Right atrium auricular region (tissue), 2 donors: ENCODE data around the gene CSNK1G3. TPM values are rescaled to one million over a fixed set of nuclear protein-coding genes. Genes with fewer than 3 reads are reported as not detected.

Experiments
- DNase-seq: peaks from one replicate; pipeline ENCODE4 v3.0.0-alpha.2; 2019; ENCODE audit warnings: low spot score
- H3K27ac ChIP-seq, 2 donors: fragments of 200-600 bp; sonication (generic); 1 replicate in 1 of 2; 2 replicates in 1 of 2; pipeline ENCODE4 v1.5.1; 2016 to 2019
- H3K27me3 ChIP-seq, 2 donors: fragments of 200-600 bp; sonication (generic); one replicate each; pipeline versions ENCODE4 v1.5.1 to v1.6.0; 2017 to 2019
- H3K36me3 ChIP-seq: fragments of 200-600 bp; sonication (generic); one replicate; pipeline ENCODE4 v1.5.1; 2016
- H3K4me1 ChIP-seq, 2 donors: fragments of 200-600 bp; sonication (generic); one replicate each; pipeline versions ENCODE4 v1.5.1 to v1.6.0; 2017 to 2019
- H3K4me3 ChIP-seq, 2 donors: fragments of 200-600 bp; sonication (generic); 1 replicate in 1 of 2; 2 replicates in 1 of 2; pipeline ENCODE4 v1.5.1; 2017 to 2019; ENCODE audit warnings: mild to moderate bottlenecking in 1 of 2, moderate library complexity in 1 of 2
- H3K9me3 ChIP-seq, 2 donors: fragments of 200-600 bp; sonication (generic); one replicate each; pipeline ENCODE4 v1.5.1; 2019
- CTCF ChIP-seq, 2 donors: fragments of 200-600 bp; sonication (generic); IDR thresholded peaks; one replicate each; pipeline ENCODE4 v1.5.1; 2019; ENCODE audit warnings: antibody characterized with exemption in 2 of 2
- total RNA-seq, 2 donors: library from RNA; depleted of rRNA; stranded (reverse); fragments of >200 nt; gene quantifications; one replicate each; pipeline ENCODE4 v1.1.0, GENCODE V29; 2016

Gene CSNK1G3
- total RNA-seq, 2 donors from 2014 or later: 28.1 to 28.9 TPM

- no peak for DNase-seq
Observed at GRCh38 chr5:123549256-123549904, 37.4 kb downstream of the CSNK1G3 start.

GRCh38 chr5:123554601-123555000, 42.6 kb downstream of the CSNK1G3 start:
- no peak overlapping the region for H3K4me3 ChIP-seq
- no peak for TF ChIP-seq CTCF (IDR thresholded peaks at IDR 0.05)
- no peak for DNase-seq
- no peak overlapping the region for H3K27ac ChIP-seq
- H3K27me3 ChIP-seq: no peaks in the 10 kb centered on the region
- no peaks in the 10 kb centered on the region for H3K9me3 ChIP-seq
- H3K4me1 ChIP-seq: peaks cover 0 to 8% of the 10 kb centered on the region in 2 donors
- no peaks in the 10 kb centered on the region for H3K36me3 ChIP-seq

More at GRCh38 chr5:123549256-123549904, 37.4 kb downstream of the CSNK1G3 start:
- Histone ChIP-seq H3K27ac (no peak overlapping the region), H3K4me3 (no peak overlapping the region), H3K4me1 (peaks cover 0 to 5% of the 10 kb centered on the region in 2 donors), H3K9me3 (no peaks in the 10 kb centered on the region), H3K36me3 (no peaks in the 10 kb centered on the region), H3K27me3 (no peaks in the 10 kb centered on the region)
- no peak for TF ChIP-seq CTCF (IDR thresholded peaks at IDR 0.05)

GRCh38 chr5:123557907-123558306, 45.9 kb downstream of the CSNK1G3 start:
- H3K4me3 ChIP-seq: no peak overlapping the region
- no peaks in the 10 kb centered on the region for H3K9me3 ChIP-seq
- H3K4me1 ChIP-seq: peaks cover 0 to 8% of the 10 kb centered on the region in 2 donors
- no peak for DNase-seq
- H3K36me3 ChIP-seq: no peaks in the 10 kb centered on the region
- no peak overlapping the region for H3K27ac ChIP-seq
- H3K27me3 ChIP-seq: no peaks in the 10 kb centered on the region
- no peak for TF ChIP-seq CTCF (IDR thresholded peaks at IDR 0.05)

GRCh38 chr5:123558762-123559433, 46.9 kb downstream of the CSNK1G3 start:
- Histone ChIP-seq H3K27ac (no peak overlapping the region), H3K4me1 (peaks cover 0 to 8% of the 10 kb centered on the region in 2 donors), H3K4me3 (no peak overlapping the region), H3K36me3 (no peaks in the 10 kb centered on the region), H3K9me3 (no peaks in the 10 kb centered on the region), H3K27me3 (no peaks in the 10 kb centered on the region)
- no peak for TF ChIP-seq CTCF (IDR thresholded peaks at IDR 0.05)
- no peak for DNase-seq

GRCh38 chr5:123559434-123559775, 47.4 kb downstream of the CSNK1G3 start:
- no peak overlapping the region for H3K27ac ChIP-seq
- no peaks in the 10 kb centered on the region for H3K27me3 ChIP-seq

More at GRCh38 chr5:123559434-123559775, 47.4 kb downstream of the CSNK1G3 start:
- no peak for DNase-seq
- Histone ChIP-seq H3K4me3 (no peak overlapping the region), H3K36me3 (no peaks in the 10 kb centered on the region), H3K4me1 (peaks cover 0 to 3% of the 10 kb centered on the region in 2 donors), H3K9me3 (no peaks in the 10 kb centered on the region)
- no peak for TF ChIP-seq CTCF (IDR thresholded peaks at IDR 0.05)
